Activated CD4-positive, alpha-beta T cell treated with anti-CD3 and anti-CD28 coated beads for 36 hours (primary cell): Measurements from ENCODE around the gene CD80. TPM values are rescaled to one million over a fixed set of nuclear protein-coding genes. Genes with fewer than 3 reads are reported as not detected.

Source experiments
- ATAC-seq: fragments of 200-7000 bp; cut with Tn5 transposase; one replicate; pipeline ENCODE4 v1.10.0; 2021; ENCODE audit warnings: mild to moderate bottlenecking, moderate library complexity
- CTCF ChIA-PET: fragments of 350-600 bp; sonication (Branson Sonifier 250); formaldehyde crosslinking; loops from one replicate; lab custom pipeline; 2021; ENCODE audit warnings: antibody characterized with exemption; lab: Charles Lee
- POLR2A ChIA-PET: fragments of 350-600 bp; sonication (Branson Sonifier 250); formaldehyde crosslinking; loops from one replicate; lab custom pipeline; 2021; ENCODE audit warnings: antibody characterized with exemption, inconsistent platforms; lab: Charles Lee
- DNase-seq: peaks from one replicate; pipeline ENCODE4 v3.0.0-alpha.2; 2020
- H3K27ac Mint-ChIP-seq: one replicate; pipeline ENCODE4 v1.8.0; 2021; ENCODE audit warnings: mixed read lengths
- H3K27me3 Mint-ChIP-seq: one replicate; pipeline ENCODE4 v1.8.0; 2021; ENCODE audit warnings: mixed read lengths
- H3K36me3 Mint-ChIP-seq: one replicate; pipeline ENCODE4 v1.8.0; 2021; ENCODE audit warnings: low read depth, mixed read lengths
- H3K4me1 Mint-ChIP-seq: one replicate; pipeline ENCODE4 v1.8.0; 2021; ENCODE audit warnings: mixed read lengths
- H3K4me3 Mint-ChIP-seq: one replicate; pipeline ENCODE4 v1.8.0; 2021; ENCODE audit warnings: mild to moderate bottlenecking, moderate library complexity, mixed read lengths
- H3K9me3 Mint-ChIP-seq: one replicate; pipeline ENCODE4 v1.8.0; 2021; ENCODE audit warnings: low read depth, mixed read lengths
- intact Hi-C, 2 experiments: fragments of 100-400 bp; cut with DNase I in 1 of 2; cut with micrococcal nuclease in 1 of 2; formaldehyde crosslinking; loops; one replicate each; pipeline versions ENCODE4 v1.14.2 to v1.15.1; 2022 to 2024; cut with DNase I, micrococcal nuclease
- total RNA-seq, 2 experiments: library from RNA; stranded (reverse); gene quantifications; one replicate each; pipeline ENCODE4 v1.2.3, GENCODE V29; 2021

Gene CD80
- total RNA-seq, 2 experiments from 2014 or later, result 0.74 to 1.2 TPM

DNA sequence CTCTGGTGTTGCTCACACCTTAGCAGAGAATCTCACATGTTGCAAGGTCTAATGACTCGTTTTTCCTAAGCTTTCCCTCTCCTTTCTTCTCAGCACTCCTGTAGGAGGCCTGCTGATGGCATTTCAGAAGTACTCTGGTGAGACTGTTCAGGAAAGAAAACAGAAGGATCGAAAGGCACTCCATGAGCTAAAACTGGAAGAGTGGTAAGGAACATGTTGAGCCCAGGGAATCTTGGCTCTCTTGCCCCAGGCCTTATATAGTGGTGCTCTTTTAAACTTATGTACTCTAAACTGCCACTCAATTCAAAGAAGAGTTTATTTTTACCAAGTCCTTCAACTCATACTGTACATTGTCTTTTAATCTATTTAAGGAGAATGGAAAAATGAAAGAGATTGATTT, 42.3 kb downstream of the CD80 start:
- ChIA-PET POLR2A (no interaction called here), CTCF (interaction anchor here (1.0 kb wide), 1 partner anchor 16 kb away, joined by 3 read pairs; no protein-coding TSS in a partner anchor)
- ATAC-seq (no peak), DNase-seq (no peak)
- Mint-ChIP-seq H3K36me3 (peaks cover 79% of the 10 kb centered on the region), H3K4me3 (no peak overlapping the region), H3K9me3 (no peaks in the 10 kb centered on the region), H3K4me1 (peaks cover 5% of the 10 kb centered on the region), H3K27me3 (no peaks in the 10 kb centered on the region), H3K27ac (no peak overlapping the region)
- intact Hi-C loops, result no loop called here

GRCh38 chr3:119514637-119515036, 44.8 kb downstream of the CD80 start:
- H3K4me3 Mint-ChIP-seq, result no peak overlapping the region
- H3K9me3 Mint-ChIP-seq, result no peaks in the 10 kb centered on the region
- H3K27me3 Mint-ChIP-seq, result no peaks in the 10 kb centered on the region
- intact Hi-C loops, result no loop called here
- ATAC-seq, result no peak
- H3K36me3 Mint-ChIP-seq, result peaks cover 58% of the 10 kb centered on the region
- ChIA-PET CTCF (interaction anchor here (0.6 kb wide), 1 partner anchor 41 kb away, joined by 3 read pairs; no protein-coding TSS in a partner anchor), POLR2A (no interaction called here)
- no peak for DNase-seq
- peaks cover 5% of the 10 kb centered on the region for H3K4me1 Mint-ChIP-seq
- H3K27ac Mint-ChIP-seq, result no peak overlapping the region

- intact Hi-C loops, result no loop called here
- H3K27me3 Mint-ChIP-seq, result no peaks in the 10 kb centered on the region
- no peaks in the 10 kb centered on the region for H3K9me3 Mint-ChIP-seq
- CTCF ChIA-PET, result no interaction called here
- ATAC-seq, result no peak
- POLR2A ChIA-PET, result no interaction called here
- no peak overlapping the region for H3K27ac Mint-ChIP-seq
- peaks cover 35% of the 10 kb centered on the region for H3K4me1 Mint-ChIP-seq
- no peak for DNase-seq
- peaks cover 59% of the 10 kb centered on the region for H3K36me3 Mint-ChIP-seq
- H3K4me3 Mint-ChIP-seq, result no peak overlapping the region
These were observed 48.7 kb downstream of the CD80 start for GRCh38 chr3:119510690-119511089.

DNA sequence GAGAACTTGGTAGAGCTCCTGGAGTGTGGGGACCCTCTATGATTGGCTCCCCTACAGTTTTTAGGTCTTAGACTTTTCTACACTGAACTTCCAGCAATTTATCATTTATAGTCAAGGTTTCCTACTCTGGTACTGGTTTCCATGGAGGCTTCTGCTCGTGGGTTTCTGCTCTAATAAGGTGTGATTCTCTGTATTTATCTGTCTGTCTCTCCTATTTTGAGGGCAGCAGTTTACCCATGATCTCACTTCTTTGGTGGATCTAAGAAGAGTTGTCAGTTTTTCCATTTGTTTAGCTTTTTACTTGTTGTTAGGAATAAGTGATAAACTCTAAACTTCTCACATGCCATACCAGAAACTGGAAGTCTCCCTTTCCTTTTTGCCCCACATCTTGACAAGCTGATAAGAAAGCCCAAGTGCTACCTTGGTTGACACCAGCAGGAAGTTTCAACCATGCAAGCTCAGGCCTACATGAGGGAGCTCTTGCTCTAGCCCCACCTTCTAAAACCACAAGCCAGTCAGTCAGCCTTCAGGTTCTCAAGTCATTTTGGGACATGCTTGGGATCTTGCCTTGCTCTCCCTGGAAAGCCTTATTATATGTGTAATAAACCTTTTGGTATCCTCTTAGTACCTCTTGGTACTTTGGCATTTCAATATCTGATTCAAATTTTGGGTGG, 51.1 kb downstream of the CD80 start:
- Mint-ChIP-seq H3K36me3 (peaks cover 52% of the 10 kb centered on the region), H3K27me3 (no peaks in the 10 kb centered on the region), H3K27ac (peak overlapping the region; percentile 90), H3K4me1 (peaks cover 36% of the 10 kb centered on the region), H3K9me3 (no peaks in the 10 kb centered on the region), H3K4me3 (no peak overlapping the region)
- ATAC-seq (peak; percentile 84), DNase-seq (peak; percentile 34)
- intact Hi-C loops, result no loop called here
- POLR2A ChIA-PET, result no interaction called here
- CTCF ChIA-PET, result interaction anchor here (1.0 to 1.7 kb wide), 3 partner anchors 8 to 173 kb away, joined by 3 to 5 read pairs (median 3); partner anchors contain the start of gene TIMMDC1

GRCh38 chr3:119507404-119507803, 52.0 kb downstream of the CD80 start:
- Mint-ChIP-seq H3K4me3 (peak overlapping the region; percentile 65), H3K27ac (peak overlapping the region; percentile 90), H3K36me3 (peaks cover 49% of the 10 kb centered on the region), H3K4me1 (peaks cover 34% of the 10 kb centered on the region), H3K27me3 (no peaks in the 10 kb centered on the region), H3K9me3 (no peaks in the 10 kb centered on the region)
- no peak for ATAC-seq
- intact Hi-C loops, result no loop called here
- CTCF ChIA-PET, result interaction anchor here (0.7 to 1.7 kb wide), 2 partner anchors 22 to 173 kb away, joined by 3 to 5 read pairs; no protein-coding TSS in a partner anchor
- no peak for DNase-seq
- POLR2A ChIA-PET, result no interaction called here

DNA sequence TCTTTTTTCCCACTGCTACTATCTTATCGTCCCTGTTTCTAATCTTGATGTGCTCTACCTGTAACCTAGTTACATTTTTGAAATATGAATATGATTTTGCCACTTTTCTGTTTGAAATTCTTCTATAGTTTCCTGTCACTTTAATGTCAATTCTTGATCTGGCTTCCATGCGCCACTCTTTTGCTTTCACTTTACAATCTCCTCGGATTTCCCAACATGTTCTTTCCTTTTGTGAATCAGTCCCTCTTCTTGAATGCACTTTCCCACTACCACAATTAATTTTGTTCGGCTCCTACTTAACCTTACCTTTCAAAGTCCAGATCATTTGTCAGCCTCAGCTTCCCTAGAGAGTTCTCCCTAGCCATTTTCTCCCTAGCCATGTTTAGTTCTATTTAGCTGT, 52.8 kb downstream of the CD80 start:
- Mint-ChIP-seq H3K36me3 (peaks cover 52% of the 10 kb centered on the region), H3K9me3 (no peaks in the 10 kb centered on the region), H3K4me3 (peak overlapping the region; percentile 65), H3K27ac (peak overlapping the region; percentile 90), H3K4me1 (peaks cover 36% of the 10 kb centered on the region), H3K27me3 (no peaks in the 10 kb centered on the region)
- intact Hi-C loops, result no loop called here
- POLR2A ChIA-PET, result no interaction called here
- no peak for ATAC-seq
- DNase-seq, result no peak
- CTCF ChIA-PET, result interaction anchor here (0.7 kb wide), 1 partner anchor 22 kb away, joined by 3 read pairs; no protein-coding TSS in a partner anchor

GRCh38 chr3:119500901-119501300, 58.5 kb downstream of the CD80 start:
- ChIA-PET POLR2A (no interaction called here), CTCF (interaction anchor here (1.3 to 2.5 kb wide), 3 partner anchors 8 to 37 kb away, joined by 3 to 7 read pairs (median 3); partner anchors contain the start of gene TMEM39A)
- H3K4me1 Mint-ChIP-seq, result peaks cover 36% of the 10 kb centered on the region
- peak overlapping the region; percentile 10 for H3K27ac Mint-ChIP-seq
- no peak for ATAC-seq
- peaks cover 24% of the 10 kb centered on the region for H3K36me3 Mint-ChIP-seq
- H3K9me3 Mint-ChIP-seq, result no peaks in the 10 kb centered on the region
- intact Hi-C loops, result no loop called here
- peak overlapping the region; percentile 96 for H3K4me3 Mint-ChIP-seq
- H3K27me3 Mint-ChIP-seq, result no peaks in the 10 kb centered on the region
- no peak for DNase-seq

- no peaks in the 10 kb centered on the region for H3K27me3 Mint-ChIP-seq
- ChIA-PET POLR2A (interaction anchor here (0.6 kb wide), 1 partner anchor 35 kb away, joined by 3 read pairs; no protein-coding TSS in a partner anchor), CTCF (interaction anchor here (0.9 to 2.5 kb wide), 5 partner anchors 9 to 37 kb away, joined by 3 to 7 read pairs (median 3); partner anchors contain the start of gene TMEM39A)
- H3K36me3 Mint-ChIP-seq, result peaks cover 21% of the 10 kb centered on the region
- H3K4me1 Mint-ChIP-seq, result peaks cover 34% of the 10 kb centered on the region
- DNase-seq (no peak), ATAC-seq (no peak)
- H3K9me3 Mint-ChIP-seq, result no peaks in the 10 kb centered on the region
- H3K27ac Mint-ChIP-seq, result peak overlapping the region; percentile 45
- H3K4me3 Mint-ChIP-seq, result peak overlapping the region; percentile 96
- intact Hi-C loops, result no loop called here
These were observed 59.1 kb downstream of the CD80 start for GRCh38 chr3:119500265-119500664.

GRCh38 chr3:119498186-119499011, 61.0 kb downstream of the CD80 start, which contains the start of gene TIMMDC1:
Gene TIMMDC1 (plus strand): TSS chr3:119498547. CDS start chr3:119498734, 187 bp downstream.
- peak within 1 kb of the TSS; percentile 99 for H3K27ac Mint-ChIP-seq
- peaks cover 12% of the 10 kb centered on the region for H3K36me3 Mint-ChIP-seq
- ATAC-seq (peak; percentile 99), DNase-seq (peak; percentile 99)
- intact Hi-C loops, result loop anchor here (1.0 to 10.0 kb wide), 11 partner anchors 29 to 596 kb away; partner anchors contain the start of genes ARHGAP31 (in 2 of the 2), COX17 (in 2 of the 2), GSK3B (in 2 of the 2) and TMEM39A (in 2 of the 2)
- H3K27me3 Mint-ChIP-seq, result no peaks in the 10 kb centered on the region
- H3K4me3 Mint-ChIP-seq, result peak within 1 kb of the TSS; percentile 96
- peaks cover 39% of the 10 kb centered on the region for H3K4me1 Mint-ChIP-seq
- CTCF ChIA-PET, result interaction anchor here (0.6 to 1.4 kb wide), 8 partner anchors 10 to 260 kb away, joined by 3 to 4 read pairs (median 3); no protein-coding TSS in a partner anchor
- no peaks in the 10 kb centered on the region for H3K9me3 Mint-ChIP-seq
- POLR2A ChIA-PET, result interaction anchor here (0.5 to 2.2 kb wide), 11 partner anchors 21 to 597 kb away, joined by 3 to 26 read pairs (median 3); partner anchors contain the start of genes ARHGAP31, COX17 and TMEM39A

DNA sequence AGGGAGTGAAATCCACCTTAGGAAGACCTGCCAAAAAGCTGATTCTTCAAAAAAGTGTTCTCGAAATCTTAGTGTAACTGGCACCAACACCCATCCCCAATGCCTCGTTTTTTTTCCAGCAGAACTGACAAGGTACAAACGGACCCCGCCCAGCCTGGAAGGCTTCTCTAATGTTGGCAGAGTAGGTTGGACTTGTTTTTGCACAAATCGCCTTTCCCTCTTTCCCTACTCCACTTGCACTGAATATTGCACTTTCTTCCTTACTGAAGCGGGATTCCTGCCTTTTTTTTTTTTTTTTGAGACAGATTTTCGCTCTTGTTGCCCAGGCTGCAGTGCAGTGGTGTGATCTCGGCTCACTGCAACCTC, 61.6 kb downstream of the CD80 start:
- intact Hi-C loops, result loop anchor here (1.0 to 10.0 kb wide), 11 partner anchors 29 to 596 kb away; partner anchors contain the start of genes ARHGAP31 (in 2 of the 2), COX17 (in 2 of the 2), GSK3B (in 2 of the 2) and TMEM39A (in 2 of the 2)
- H3K36me3 Mint-ChIP-seq, result peaks cover 13% of the 10 kb centered on the region
- peak overlapping the region; percentile 99 for H3K27ac Mint-ChIP-seq
- H3K9me3 Mint-ChIP-seq, result no peaks in the 10 kb centered on the region
- CTCF ChIA-PET, result interaction anchor here (1.0 to 1.4 kb wide), 5 partner anchors 14 to 260 kb away, joined by 3 to 4 read pairs (median 3); no protein-coding TSS in a partner anchor
- DNase-seq (peak; percentile 29), ATAC-seq (peak; percentile 25)
- H3K4me3 Mint-ChIP-seq, result peak overlapping the region; percentile 96
- POLR2A ChIA-PET, result interaction anchor here (0.5 to 2.2 kb wide), 10 partner anchors 21 to 598 kb away, joined by 3 to 26 read pairs (median 4); partner anchors contain the start of genes COX17 and TMEM39A
- H3K27me3 Mint-ChIP-seq, result no peaks in the 10 kb centered on the region
- peaks cover 42% of the 10 kb centered on the region for H3K4me1 Mint-ChIP-seq
